GM12878 (cell line): Measurements from ENCODE around the gene GSG1L. TPM values are rescaled to one million over a fixed set of nuclear protein-coding genes. Genes with fewer than 3 reads are reported as not detected.

Source experiments
- ATAC-seq: fragments of 200-7000 bp; cut with Tn5 transposase; 3 replicates; pipeline ENCODE4 v1.9.1; 2020; ENCODE audit warnings: mild to moderate bottlenecking, moderate library complexity
- BruUV-seq: library from RNA; stranded (reverse); fragments of 400-500 nt; replicated peaks from 2 replicates; lab custom pipeline; 2021; lab: Mats Ljungman, UMichigan
- CTCF ChIA-PET: fragments of 300-600 bp; sonication (Branson Sonifier 250); formaldehyde crosslinking; extraction: SDS; loops from one replicate; lab custom pipeline; 2021; ENCODE audit warnings: inconsistent platforms; lab: Yijun Ruan, JAX
- POLR2A ChIA-PET: fragments of 350-600 bp; formaldehyde crosslinking; extraction: SDS; loops from one replicate; lab custom pipeline; 2021; ENCODE audit warnings: inconsistent platforms; lab: Charles Lee
- RAD21 ChIA-PET: fragments of 300-600 bp; sonication (Branson Sonifier 250); formaldehyde crosslinking; loops from one replicate; lab custom pipeline; 2023; ENCODE audit warnings: antibody characterized with exemption; ENCODE audit not compliant: unreplicated experiment; lab: Charles Lee
- SMC1A ChIA-PET: fragments of 300-600 bp; sonication (Branson Sonifier 250); formaldehyde crosslinking; loops from one replicate; lab custom pipeline; 2023; ENCODE audit not compliant: unreplicated experiment, uncharacterized antibody; lab: Charles Lee
- DNase-seq: peaks from one replicate; pipeline ENCODE4 v3.0.0-alpha.2; 2011; ENCODE audit warnings: low read depth, low spot score
- FAIRE-seq: peaks from 3 replicates; lab custom pipeline; 2011; peaks lifted over from hg19 to GRCh38; lab: Jason Lieb, UNC
- H2AFZ ChIP-seq: 2 replicates; pipeline ENCODE4 v1.6.0; 2011; ENCODE audit warnings: low read depth, low read length, control low read depth; ENCODE audit not compliant: control insufficient read depth
- H3K27ac ChIP-seq: 2 replicates; pipeline ENCODE4 v1.5.1; 2011; ENCODE audit warnings: control low read depth; ENCODE audit not compliant: control insufficient read depth, insufficient read depth
- H3K27me3 ChIP-seq, 2 experiments: replicated peaks in 1 of 2; 2 replicates each; pipeline versions ENCODE4 v1.6.0 to v1.6.1; 2011; ENCODE audit warnings: low read length in 1 of 2; ENCODE audit not compliant: control insufficient read depth in 2 of 2, insufficient read depth in 2 of 2
- H3K36me3 ChIP-seq, 2 experiments: 2 replicates each; pipeline ENCODE4 v1.5.1; 2011; ENCODE audit warnings: low read length in 1 of 2; ENCODE audit not compliant: control insufficient read depth in 2 of 2, insufficient read depth in 2 of 2
- H3K4me1 ChIP-seq: 2 replicates; pipeline ENCODE4 v1.6.1; 2011; ENCODE audit warnings: mild to moderate bottlenecking, low read length, moderate library complexity, mixed read lengths; ENCODE audit not compliant: control insufficient read depth, insufficient read depth
- H3K4me2 ChIP-seq: 2 replicates; pipeline ENCODE4 v1.6.0; 2011; ENCODE audit warnings: control low read depth; ENCODE audit not compliant: control insufficient read depth, insufficient read depth
- H3K4me3 ChIP-seq: fragments of 200-600 bp; sonication (generic); 2 replicates; pipeline ENCODE4 v1.5.1; 2016
- H3K79me2 ChIP-seq: 2 replicates; pipeline ENCODE4 v1.6.0; 2011; ENCODE audit warnings: low read length; ENCODE audit not compliant: control insufficient read depth, insufficient read depth
- H3K9ac ChIP-seq: 2 replicates; pipeline ENCODE4 v1.8.0; 2011; ENCODE audit warnings: low read length, control low read depth, mixed read lengths; ENCODE audit not compliant: control insufficient read depth, insufficient read depth
- H3K9me3 ChIP-seq: replicated peaks from 3 replicates; pipeline ENCODE4 v1.5.1; 2011; ENCODE audit warnings: mild to moderate bottlenecking, low read length; ENCODE audit not compliant: control insufficient read depth, insufficient read depth
- H4K20me1 ChIP-seq: 2 replicates; pipeline ENCODE4 v1.6.0; 2011; ENCODE audit not compliant: control insufficient read depth, insufficient read depth
- ATF2 ChIP-seq: IDR thresholded peaks from 2 replicates; pipeline ENCODE4 v1.6.1; 2012; ENCODE audit warnings: low read length, inconsistent platforms
- CBX3 ChIP-seq: fragments of 200-600 bp; sonication (generic); IDR thresholded peaks from 2 replicates; pipeline ENCODE4 v1.6.1; 2016; ENCODE audit warnings: low read depth, borderline replicate concordance
- CREB1 ChIP-seq: IDR thresholded peaks from 2 replicates; pipeline ENCODE4 v1.6.1; 2012; ENCODE audit warnings: low read depth, mild to moderate bottlenecking, inconsistent platforms
- CTCF ChIP-seq, 3 experiments: IDR thresholded peaks in 2 of 3; conservative IDR thresholded peaks in 1 of 3; 2 replicates each; pipeline ENCODE4 v1.5.1; 2011; ENCODE audit warnings: low read depth in 3 of 3, low read length in 3 of 3, mild to moderate bottlenecking in 3 of 3, control low read depth in 2 of 3, moderate library complexity in 2 of 3, inconsistent platforms in 1 of 3, mixed read lengths in 1 of 3; ENCODE audit not compliant: control insufficient read depth in 2 of 3, insufficient read depth in 1 of 3; ENCODE audit errors: extremely low read depth in 1 of 3
- EGR1 ChIP-seq, 2 experiments: IDR thresholded peaks; 1 replicate in 1 of 2; 2 replicates in 1 of 2; pipeline ENCODE4 v1.6.1; 2011 to 2012; ENCODE audit warnings: low read depth in 2 of 2, low read length in 2 of 2, borderline replicate concordance in 1 of 2, mild to moderate bottlenecking in 1 of 2, moderate library complexity in 1 of 2
- HDAC6 ChIP-seq: fragments of 200-600 bp; sonication (generic); IDR thresholded peaks from one replicate; pipeline ENCODE4 v1.8.0; 2017; ENCODE audit warnings: antibody characterized with exemption; ENCODE audit not compliant: unreplicated experiment
- HDGF ChIP-seq: fragments of 450-650 bp; IDR thresholded peaks from 2 replicates; pipeline ENCODE4 v1.6.1; 2016; ENCODE audit warnings: antibody characterized with exemption
- IRF3 ChIP-seq: fragments of 450-650 bp; IDR thresholded peaks from 2 replicates; pipeline ENCODE4 v1.6.1; 2014; ENCODE audit warnings: mild to moderate bottlenecking
- JUND ChIP-seq: IDR thresholded peaks from 2 replicates; pipeline ENCODE4 v1.6.1; 2012; ENCODE audit warnings: low read depth, mild to moderate bottlenecking, low read length, improper control_type of control experiment, moderate library complexity
- KLF5 ChIP-seq: fragments of 450-650 bp; IDR thresholded peaks from 2 replicates; pipeline ENCODE4 v1.6.1; 2014; ENCODE audit warnings: mild to moderate bottlenecking; ENCODE audit not compliant: partially characterized antibody
- MEF2B ChIP-seq: fragments of 450-650 bp; IDR thresholded peaks from 2 replicates; pipeline ENCODE4 v1.6.1; 2018; ENCODE audit warnings: mild to moderate bottlenecking, moderate library complexity; ENCODE audit not compliant: partially characterized antibody, poor library complexity, severe bottlenecking
- MXI1 ChIP-seq: fragments of 150-350 bp; IDR thresholded peaks from 2 replicates; pipeline ENCODE4 v1.6.1; 2011; ENCODE audit warnings: low read depth, mild to moderate bottlenecking, inconsistent platforms, low read length, improper control_type of control experiment
- NFIC ChIP-seq: IDR thresholded peaks from 2 replicates; pipeline ENCODE4 v1.6.1; 2012; ENCODE audit warnings: low read depth, mild to moderate bottlenecking, inconsistent platforms, low read length, moderate library complexity
- PAX8 ChIP-seq: fragments of 450-650 bp; IDR thresholded peaks from 2 replicates; pipeline ENCODE4 v1.6.1; 2017; ENCODE audit warnings: mild to moderate bottlenecking, moderate library complexity
- POU2F2 ChIP-seq: IDR thresholded peaks from 3 replicates; pipeline ENCODE4 v1.6.1; 2011; ENCODE audit warnings: low read depth, mild to moderate bottlenecking, low read length, borderline replicate concordance
- RELA ChIP-seq: fragments of 450-650 bp; IDR thresholded peaks from 2 replicates; pipeline ENCODE4 v1.8.0; 2014; ENCODE audit warnings: borderline replicate concordance; ENCODE audit not compliant: partially characterized antibody
- STAT1 ChIP-seq: fragments of 450-650 bp; conservative IDR thresholded peaks from 2 replicates; pipeline ENCODE4 v1.6.1; 2014; ENCODE audit warnings: antibody characterized with exemption, mild to moderate bottlenecking
- USF1 ChIP-seq: IDR thresholded peaks from 2 replicates; pipeline ENCODE4 v1.6.1; 2011; ENCODE audit warnings: borderline replicate concordance, low read depth, mild to moderate bottlenecking, moderate library complexity, mixed read lengths, low read length; ENCODE audit not compliant: insufficient read depth; ENCODE audit errors: extremely low read length
- ZBED1 ChIP-seq: IDR thresholded peaks from 2 replicates; pipeline ENCODE4 v1.6.1; 2016; ENCODE audit warnings: borderline replicate concordance
- ZNF24 ChIP-seq: fragments of 450-650 bp; IDR thresholded peaks from 2 replicates; pipeline ENCODE4 v1.6.1; 2017; ENCODE audit warnings: antibody characterized with exemption, mild to moderate bottlenecking
- WGBS: methylation state at CpG from one replicate; pipeline ENCODE4 v1.1.6; 2016; ENCODE audit warnings: low lambda C conversion rate; ENCODE audit not compliant: insufficient replicate concordance, insufficient coverage; ENCODE audit errors: missing lambda C conversion rate; 5-methylcytosine and 5-hydroxymethylcytosine counted together
- in situ Hi-C: fragments of 300-500 bp; cut with MboI; formaldehyde crosslinking; loops from 9 replicates; pipeline ENCODE4 v1.14.3; 2018; ENCODE audit warnings: mixed read lengths
- intact Hi-C: fragments of 100-400 bp; cut with micrococcal nuclease; formaldehyde crosslinking; loops from one replicate; pipeline ENCODE4 v1.14.2; 2022; ENCODE audit not compliant: unreplicated experiment
- polyA plus RNA-seq, 11 experiments: library from polyadenylated mRNA; depleted of rRNA in 4 of 11; unstranded in 6 of 11; stranded (reverse) in 5 of 11; fragments of >200 nt; fragmentation: Nextera tagmentation in 4 of 11; fragmentation: Illumina TruSeq in 1 of 11; extraction: Ambion mirVana in 4 of 11; extraction: Trizol in 1 of 11; gene quantifications; 1 replicate in 1 of 11; 2 replicates in 10 of 11; pipeline versions ENCODE4 v1.2.1 to v1.2.3, GENCODE V29; 2011 to 2016; ENCODE audit warnings: inconsistent platforms in 2 of 11, missing spikeins in 2 of 11, low read depth in 1 of 11
- total RNA-seq, 4 experiments: library from RNA; depleted of rRNA in 3 of 4; stranded (reverse); fragments of >200 nt in 3 of 4; fragmentation: Illumina TruSeq in 1 of 4; extraction: Trizol in 1 of 4; gene quantifications; 2 replicates each; pipeline versions ENCODE4 v1.2.1 to v1.2.3, GENCODE V29; 2013 to 2021

GSG1L gene
- total and polyA plus RNA-seq, 10 of the 15 experiments (the other 5 are each of a cell fraction or from before 2014, with no cell fraction given), result not detected

GRCh38 chr16:27790546-27791403 is 272.7 kb downstream of the GSG1L start:
- no peak for DNase-seq
- H3K9me3 ChIP-seq, result no peaks in the 10 kb centered on the region
- no peak overlapping the region for H3K4me3 ChIP-seq
- in situ Hi-C loops (no loop called here), intact Hi-C loops (no loop called here)
- no peaks in the 10 kb centered on the region for H3K79me2 ChIP-seq
- H4K20me1 ChIP-seq, result no peaks in the 10 kb centered on the region
- POLR2A ChIA-PET, result no interaction called here
- no peak overlapping the region for H3K27ac ChIP-seq
- H2AFZ ChIP-seq, result no peak overlapping the region
- RAD21 ChIA-PET, result no interaction called here
- WGBS, result 29% methylated on average over 12 of the region's 12 CpGs
- CTCF ChIA-PET, result no interaction called here
- FAIRE-seq, result no peak
- H3K9ac ChIP-seq, result no peak overlapping the region
- BruUV-seq, result no TSS peak
- ATAC-seq, result no peak
- H3K4me2 ChIP-seq, result no peak overlapping the region
- TF ChIP-seq CREB1 (no peak), KLF5 (no peak), HDAC6 (no peak), IRF3 (no peak), JUND (no peak), HDGF (no peak), STAT1 (no peak), USF1 (no peak), ZNF24 (no peak), EGR1 (IDR thresholded peaks at IDR 0.05; ENCODE audit: borderline replicate concordance in 1 of 2, low read depth in 2 of 2, low read length in 2 of 2) (no peak), CBX3 (no peak), ATF2 (no peak), ZBED1 (no peak), RELA (no peak), NFIC (no peak), CTCF (IDR thresholded peaks at IDR 0.05 in 2 of 3, conservative IDR thresholded peaks at IDR 0.05 in 1 of 3; ENCODE audit: control insufficient read depth in 2 of 3, extremely low read depth in 1 of 3, insufficient read depth in 1 of 3, low read depth in 3 of 3, low read length in 3 of 3) (no peak), MEF2B (no peak), POU2F2 (no peak), MXI1 (no peak), PAX8 (no peak)
- H3K27me3 ChIP-seq, result no peaks in the 10 kb centered on the region
- H3K4me1 ChIP-seq, result no peaks in the 10 kb centered on the region
- SMC1A ChIA-PET, result no interaction called here
- H3K36me3 ChIP-seq, result no peaks in the 10 kb centered on the region
